MG63 (cell line): ENCODE results near the gene PNLIP. TPM values are rescaled to one million over a fixed set of nuclear protein-coding genes. Genes with fewer than 3 reads are reported as not detected.

Source experiments
- DNase-seq: peaks from one replicate; pipeline ENCODE4 v3.0.0-alpha.2; 2020
- H3K27me3 ChIP-seq: fragments of 250-450 bp; sonication (Bioruptor Pico); 2 replicates; pipeline ENCODE4 v1.5.1; 2020; ENCODE audit warnings: mild to moderate bottlenecking, moderate library complexity
- H3K36me3 ChIP-seq: fragments of 250-450 bp; sonication (Bioruptor Pico); 2 replicates; pipeline ENCODE4 v1.5.1; 2020; ENCODE audit warnings: mild to moderate bottlenecking, moderate library complexity
- H3K4me3 ChIP-seq: fragments of 250-450 bp; sonication (Bioruptor Pico); 2 replicates; pipeline ENCODE4 v1.5.1; 2020; ENCODE audit warnings: mild to moderate bottlenecking, moderate library complexity
- H3K9me3 ChIP-seq: fragments of 250-450 bp; sonication (Bioruptor Pico); 2 replicates; pipeline ENCODE4 v1.5.1; 2020; ENCODE audit warnings: mild to moderate bottlenecking, moderate library complexity
- total RNA-seq: library from RNA; depleted of rRNA; stranded (reverse); fragments of >200 nt; shearing (Covaris generic); gene quantifications from 2 replicates; pipeline ENCODE4 v1.2.3, GENCODE V29; 2014; ENCODE audit warnings: low replicate concordance

The PNLIP gene
- total RNA-seq, 1 experiment from 2014 or later, result not detected

DNA sequence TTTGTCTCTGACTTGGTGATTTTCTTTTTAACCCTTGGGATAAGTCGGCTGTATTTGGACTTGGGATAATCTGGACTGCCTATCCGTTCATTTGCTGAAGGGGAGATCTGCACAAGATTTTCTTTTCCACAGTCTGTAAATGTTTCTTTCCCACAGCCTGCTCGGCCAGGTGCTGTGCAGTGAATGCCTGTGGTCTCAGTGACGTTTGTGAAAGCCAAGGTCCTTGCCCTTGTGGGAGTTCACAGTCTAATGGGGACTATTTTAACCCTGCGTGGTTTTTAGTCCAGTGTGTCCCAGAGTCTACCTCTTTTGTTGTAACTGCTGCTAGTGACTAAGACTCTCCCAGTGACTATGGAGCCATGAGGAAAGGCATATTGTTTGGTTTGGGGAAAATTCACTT is 8.9 kb downstream of the PNLIP start:
- Histone ChIP-seq H3K36me3 (no peaks in the 10 kb centered on the region), H3K4me3 (no peak overlapping the region), H3K27me3 (peaks cover 4% of the 10 kb centered on the region; the same call in 1 of the 2 replicates), H3K9me3 (no peaks in the 10 kb centered on the region)
- DNase-seq, result no peak

DNA sequence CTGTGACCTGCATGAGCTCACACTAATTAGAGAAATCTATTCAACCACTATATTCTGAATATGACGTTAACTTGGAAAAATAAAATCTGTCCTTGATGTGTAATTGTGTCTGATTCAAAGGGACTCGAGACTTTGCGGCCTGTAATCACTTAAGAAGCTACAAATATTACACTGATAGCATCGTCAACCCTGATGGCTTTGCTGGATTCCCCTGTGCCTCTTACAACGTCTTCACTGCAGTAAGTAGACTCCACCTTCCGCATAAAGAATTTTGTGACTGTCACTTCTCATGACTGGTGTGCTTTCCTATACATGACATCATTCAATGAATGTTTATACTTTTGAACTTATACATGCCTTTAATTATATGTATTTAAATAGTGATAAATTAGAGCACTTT is 10.1 kb downstream of the PNLIP start:
- H3K9me3 ChIP-seq, result no peaks in the 10 kb centered on the region
- no peak overlapping the region for H3K4me3 ChIP-seq
- DNase-seq, result no peak
- H3K27me3 ChIP-seq, result peaks cover 8% of the 10 kb centered on the region; the same call in 1 of the 2 replicates
- H3K36me3 ChIP-seq, result no peaks in the 10 kb centered on the region

DNA sequence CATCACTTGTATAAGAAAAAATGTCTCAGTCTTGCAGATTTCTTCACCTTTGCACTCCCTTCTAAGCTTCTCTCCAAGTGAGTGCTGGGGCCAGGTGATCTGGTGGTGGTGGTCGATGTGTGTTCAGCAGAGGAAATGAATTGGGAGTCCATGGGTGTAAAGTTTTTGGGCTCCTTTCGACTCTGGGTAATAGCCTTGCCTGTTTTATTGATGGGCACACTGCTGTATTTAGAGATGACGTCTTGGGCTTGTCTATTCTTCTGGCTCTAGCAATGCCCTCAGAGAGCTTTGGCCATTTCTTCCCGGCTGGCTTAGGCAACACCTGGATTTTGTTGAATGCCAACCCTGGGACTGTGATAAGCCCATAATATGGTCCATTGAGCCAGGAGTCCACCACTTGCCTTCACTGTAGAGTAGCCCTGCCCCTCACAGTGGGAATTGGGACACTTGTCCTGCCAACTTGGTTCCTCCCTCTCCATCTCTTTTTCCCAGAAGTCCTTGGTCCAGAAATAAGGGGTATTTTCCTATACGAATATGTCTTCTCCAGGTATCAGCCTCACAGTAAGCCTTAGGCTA is 11.7 kb downstream of the PNLIP start:
- no peak for DNase-seq
- H3K36me3 ChIP-seq, result no peaks in the 10 kb centered on the region
- H3K27me3 ChIP-seq, result peaks cover 8% of the 10 kb centered on the region; the same call in 1 of the 2 replicates
- H3K9me3 ChIP-seq, result no peaks in the 10 kb centered on the region
- no peak overlapping the region for H3K4me3 ChIP-seq

DNA sequence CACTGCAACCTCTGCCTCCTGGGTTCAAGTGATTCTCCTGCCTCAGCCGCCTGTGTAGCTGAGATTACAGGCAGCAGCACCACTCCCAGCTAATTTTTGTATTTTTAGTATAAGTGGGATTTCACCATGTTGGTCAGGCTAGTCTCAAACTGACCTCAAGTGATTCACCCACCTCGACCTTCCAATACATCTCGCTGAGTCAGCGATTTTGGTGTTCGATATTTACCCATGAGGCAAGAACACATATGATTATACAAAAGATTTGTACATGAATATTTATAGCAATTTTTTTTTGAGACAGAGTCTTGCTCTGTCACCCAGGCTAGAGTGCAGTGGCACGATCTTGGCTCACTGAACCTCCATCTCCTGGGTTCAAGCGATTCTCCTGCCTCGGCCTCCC is 19.8 kb downstream of the PNLIP start:
- Histone ChIP-seq H3K4me3 (no peak overlapping the region), H3K36me3 (no peaks in the 10 kb centered on the region), H3K27me3 (peaks cover 3% of the 10 kb centered on the region; the same call in 1 of the 2 replicates), H3K9me3 (no peaks in the 10 kb centered on the region)
- DNase-seq, result no peak

DNA sequence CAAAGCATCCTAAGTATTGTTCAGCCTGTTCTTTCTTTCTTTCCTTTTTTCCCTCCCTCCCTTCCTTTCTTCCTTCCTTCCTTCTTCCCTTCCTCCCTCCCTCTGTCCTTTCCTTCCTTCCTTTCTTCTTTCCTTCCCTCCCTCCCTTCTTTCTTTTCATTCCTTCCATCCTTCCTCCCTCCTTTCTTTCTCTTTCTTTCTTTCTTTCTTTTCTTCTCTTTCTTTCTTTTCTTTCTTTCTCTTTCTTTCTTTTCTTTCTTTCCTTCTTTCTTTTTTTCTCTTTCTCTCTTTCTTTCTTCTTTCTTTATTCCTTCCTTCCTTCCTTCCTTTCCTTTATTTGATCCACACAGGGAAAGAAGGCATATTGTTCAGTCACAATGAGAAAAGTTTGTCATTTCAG is 21.2 kb downstream of the PNLIP start:
- no peaks in the 10 kb centered on the region for H3K36me3 ChIP-seq
- H3K4me3 ChIP-seq, result no peak overlapping the region
- no peaks in the 10 kb centered on the region for H3K9me3 ChIP-seq
- DNase-seq, result no peak
- peaks cover 3% of the 10 kb centered on the region; the same call in 1 of the 2 replicates for H3K27me3 ChIP-seq

DNA sequence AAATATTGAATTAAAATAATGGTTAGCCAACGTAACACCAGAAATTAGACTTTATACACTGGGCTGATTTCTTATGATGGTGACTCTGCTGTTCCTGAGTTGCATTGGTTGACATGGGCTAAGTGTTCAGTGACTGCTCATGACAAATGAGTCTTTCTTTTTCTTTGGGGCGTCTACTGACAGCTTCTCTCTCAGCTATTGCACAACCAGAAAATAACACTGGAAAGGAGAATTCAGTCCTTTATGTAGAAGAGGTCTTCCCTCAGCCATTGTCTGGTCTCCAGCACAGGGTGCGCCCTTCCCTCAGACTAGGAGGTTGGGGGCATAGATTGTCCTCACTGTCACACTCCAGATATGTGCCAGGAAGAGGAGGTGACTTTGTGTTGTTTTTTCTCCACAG is 21.6 kb downstream of the PNLIP start:
- DNase-seq, result no peak
- Histone ChIP-seq H3K36me3 (no peaks in the 10 kb centered on the region), H3K9me3 (no peaks in the 10 kb centered on the region), H3K4me3 (no peak overlapping the region), H3K27me3 (peaks cover 3% of the 10 kb centered on the region; the same call in 1 of the 2 replicates)

DNA sequence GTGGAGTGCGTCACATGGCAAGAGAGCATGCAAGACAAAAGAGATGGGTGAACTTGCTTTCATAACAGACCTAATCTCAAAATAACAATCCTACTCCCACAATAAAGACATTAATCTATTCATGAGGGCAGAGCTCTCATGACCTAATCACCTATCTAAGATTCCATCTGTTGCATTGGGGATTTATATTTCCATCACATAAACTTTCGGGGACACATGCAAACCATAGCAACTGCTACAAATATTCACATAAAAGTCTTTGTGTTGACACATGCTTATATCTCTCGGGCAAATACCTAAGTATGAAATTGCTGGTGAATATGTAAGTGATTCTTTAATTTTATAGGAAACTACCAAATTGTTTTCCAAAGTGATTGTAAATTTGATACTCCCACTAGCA is 29.1 kb downstream of the PNLIP start:
- Histone ChIP-seq H3K4me3 (no peak overlapping the region), H3K9me3 (no peaks in the 10 kb centered on the region), H3K36me3 (no peaks in the 10 kb centered on the region), H3K27me3 (peaks cover 5% of the 10 kb centered on the region; the same call in 1 of the 2 replicates)
- DNase-seq, result no peak

DNA sequence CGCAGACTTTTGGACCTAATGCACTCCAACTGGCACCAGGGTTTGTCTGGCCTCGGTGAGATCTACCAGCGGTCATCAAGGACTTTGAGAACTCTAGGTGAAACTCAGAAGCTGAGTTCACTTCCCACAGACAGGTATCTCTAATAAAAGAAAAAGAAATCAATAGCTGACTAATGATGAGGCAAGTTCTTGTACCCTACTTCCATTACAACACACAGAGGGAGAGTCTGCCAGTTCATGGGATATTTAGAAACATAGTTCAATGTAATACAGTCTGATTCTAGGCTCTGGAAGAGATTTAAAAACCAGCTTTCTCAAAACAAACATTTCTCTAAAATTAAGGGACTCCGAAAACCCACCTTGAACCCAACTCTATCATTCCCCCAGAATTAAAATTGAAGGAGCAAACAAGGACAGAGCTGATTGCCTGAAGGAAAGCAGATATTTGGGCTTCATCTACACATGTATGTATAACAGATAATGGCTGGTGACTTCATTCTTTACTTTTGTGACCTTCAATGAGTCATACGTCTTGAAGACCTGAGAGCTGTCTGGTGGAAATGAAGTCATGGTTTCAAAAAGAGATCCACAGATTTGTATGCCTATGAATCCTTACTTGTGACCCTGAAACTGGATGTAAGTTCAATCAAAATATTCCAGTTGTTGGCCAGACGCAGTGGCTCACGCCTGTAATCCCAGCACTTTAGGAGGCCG is 42.3 kb downstream of the PNLIP start:
- H3K9me3 ChIP-seq, result no peaks in the 10 kb centered on the region
- no peaks in the 10 kb centered on the region for H3K27me3 ChIP-seq
- H3K36me3 ChIP-seq, result no peaks in the 10 kb centered on the region
- no peak for DNase-seq
- no peak overlapping the region for H3K4me3 ChIP-seq

DNA sequence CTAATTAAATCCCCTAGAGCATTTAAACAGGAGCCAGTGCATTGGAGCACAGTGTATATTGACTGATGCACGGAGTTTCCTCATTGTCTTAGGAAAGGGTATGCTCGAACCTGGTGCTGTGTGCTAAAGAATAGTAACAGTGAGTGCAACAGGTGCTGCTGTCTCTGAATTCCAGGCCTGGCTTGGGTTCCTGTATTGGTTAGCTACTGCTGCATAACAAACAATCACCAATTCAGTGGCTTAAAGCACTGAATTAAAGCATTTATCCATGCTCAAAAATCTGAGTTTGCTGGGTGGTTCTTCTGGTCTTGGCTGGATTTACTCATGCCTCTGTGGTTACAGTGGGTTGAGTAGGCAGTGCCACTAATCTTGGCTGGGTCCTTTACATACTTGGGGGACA is 43.3 kb downstream of the PNLIP start:
- H3K27me3 ChIP-seq, result no peaks in the 10 kb centered on the region
- DNase-seq, result no peak
- H3K9me3 ChIP-seq, result no peaks in the 10 kb centered on the region
- no peak overlapping the region for H3K4me3 ChIP-seq
- H3K36me3 ChIP-seq, result no peaks in the 10 kb centered on the region

DNA sequence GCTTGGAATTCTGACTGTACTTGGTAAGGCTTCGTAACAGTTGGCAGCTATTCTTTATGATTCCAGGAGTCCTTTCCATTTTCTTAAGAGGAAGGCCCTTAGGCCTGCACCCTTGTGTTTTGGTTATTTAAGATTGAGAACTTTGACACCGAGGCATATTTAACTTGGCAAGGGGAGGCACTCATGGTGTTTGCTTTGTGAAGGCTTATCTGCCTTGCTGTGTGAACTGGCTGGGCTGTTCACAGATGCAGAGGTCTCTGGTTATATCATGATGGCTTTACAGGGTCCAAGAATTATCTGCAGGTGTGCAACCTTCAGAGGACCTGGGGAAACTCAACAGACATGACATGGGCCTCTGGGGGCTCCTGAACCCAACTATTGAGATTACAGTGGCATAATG is 44.2 kb downstream of the PNLIP start:
- H3K4me3 ChIP-seq, result no peak overlapping the region
- H3K36me3 ChIP-seq, result no peaks in the 10 kb centered on the region
- DNase-seq, result no peak

DNA sequence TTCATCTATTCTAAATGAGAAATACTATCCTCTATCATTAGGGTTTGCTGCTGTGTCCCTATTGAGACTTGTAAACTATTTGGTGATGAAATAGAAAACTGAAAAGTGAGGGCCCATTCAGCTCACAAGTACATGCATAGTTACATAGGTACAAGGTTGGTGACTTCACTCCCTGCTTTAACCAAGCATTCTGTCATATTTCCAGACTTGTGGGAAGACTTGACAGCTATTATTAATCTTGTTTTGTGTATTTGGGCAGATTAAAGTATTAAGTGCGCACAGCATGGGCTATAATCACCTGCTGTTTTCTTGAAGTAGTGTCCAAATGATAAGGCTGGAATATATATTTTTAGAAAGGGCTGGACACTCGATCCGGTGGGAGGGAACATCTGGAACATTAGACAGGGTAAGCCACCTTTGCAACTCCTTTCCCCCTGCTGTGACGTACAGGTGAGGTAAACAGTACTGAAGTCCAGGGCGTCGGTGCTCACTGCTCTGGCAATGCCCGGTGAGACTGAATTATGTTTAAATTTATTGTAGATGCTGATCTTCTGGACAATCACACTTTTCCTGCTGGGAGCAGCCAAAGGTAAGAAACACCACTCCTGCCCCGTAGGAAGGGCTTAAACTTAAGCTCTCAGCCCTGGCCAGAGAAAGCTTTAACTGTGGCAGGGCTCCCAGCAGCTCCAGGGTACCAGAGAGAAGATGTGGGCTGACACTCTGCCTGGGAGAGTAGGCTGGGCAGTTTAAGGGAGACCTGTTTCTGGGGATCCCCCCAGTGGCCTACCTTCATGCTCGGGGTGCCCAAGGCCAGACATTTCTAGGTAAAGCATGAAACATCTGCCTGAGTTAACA is 45.1 kb downstream of the PNLIP start, which contains the start of gene PNLIPRP1:
PNLIPRP1 (plus strand) TSS at position 370 of the 855 bp plus-strand sequence; CDS start at position 541, 171 bp downstream.
- H3K4me3 ChIP-seq, result no peak within 1 kb of the TSS
- no peaks in the 10 kb centered on the region for H3K36me3 ChIP-seq
- no peaks in the 10 kb centered on the region for H3K9me3 ChIP-seq

More for the DNA sequence above, 44.2 kb downstream of the PNLIP start:
- Histone ChIP-seq H3K9me3 (no peaks in the 10 kb centered on the region), H3K27me3 (no peaks in the 10 kb centered on the region)

DNA sequence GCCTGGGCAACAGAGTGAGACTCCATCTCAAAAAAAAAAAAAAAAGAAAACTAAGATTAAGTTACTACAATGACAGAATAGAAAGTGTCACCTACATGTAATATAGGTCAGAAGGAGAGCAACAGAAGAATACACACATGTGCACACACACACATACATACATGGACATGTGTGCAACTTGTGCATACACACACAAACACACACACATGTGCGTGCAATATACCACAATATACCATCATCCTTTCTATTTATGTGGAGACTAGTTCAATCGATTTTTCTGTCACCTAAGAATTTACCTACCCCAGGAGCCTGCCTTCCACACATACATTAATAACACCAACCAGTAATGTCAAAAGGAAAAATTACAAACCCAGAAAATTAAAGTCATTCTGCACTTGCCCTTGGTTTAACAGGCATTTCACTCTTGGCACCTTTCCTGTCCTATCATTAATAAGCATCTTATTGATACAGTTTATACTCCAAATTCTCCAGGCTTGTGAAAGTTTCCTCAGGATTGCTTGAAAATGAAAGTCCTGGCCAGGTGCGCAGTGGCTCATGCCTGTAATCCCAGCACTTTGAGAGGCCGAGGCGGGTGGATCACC is 47.5 kb downstream of the PNLIP start:
- Histone ChIP-seq H3K36me3 (no peaks in the 10 kb centered on the region), H3K27me3 (peaks cover 2% of the 10 kb centered on the region; the same call in 1 of the 2 replicates), H3K4me3 (no peak overlapping the region), H3K9me3 (no peaks in the 10 kb centered on the region)
- DNase-seq, result no peak

More for the DNA sequence above, 45.1 kb downstream of the PNLIP start, which contains the start of gene PNLIPRP1:
- no peak for DNase-seq
- peaks cover 2% of the 10 kb centered on the region; the same call in 1 of the 2 replicates for H3K27me3 ChIP-seq

DNA sequence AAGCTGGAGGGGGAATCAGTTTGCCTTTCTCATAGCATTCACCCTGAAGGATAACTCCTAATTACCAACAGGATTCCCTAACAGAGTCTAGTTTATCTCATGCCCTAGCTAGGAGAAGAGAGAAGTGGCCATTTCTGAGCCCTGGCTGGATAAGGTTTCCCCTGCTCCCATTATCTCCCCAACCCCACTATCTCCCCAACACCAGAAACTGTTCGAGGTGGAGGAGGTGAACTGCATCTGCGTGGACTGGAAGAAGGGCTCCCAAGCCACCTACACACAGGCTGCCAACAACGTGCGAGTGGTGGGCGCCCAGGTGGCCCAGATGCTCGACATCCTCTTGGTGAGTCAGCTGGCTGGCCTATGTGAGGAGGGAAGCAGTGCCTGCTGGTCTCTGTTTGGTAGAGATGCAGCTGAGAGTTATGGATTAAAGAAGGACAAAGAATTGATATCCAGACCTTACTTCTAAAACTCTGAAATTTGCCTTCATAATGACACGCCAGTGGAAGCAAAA is 48.8 kb downstream of the PNLIP start:
- H3K36me3 ChIP-seq, result no peaks in the 10 kb centered on the region
- H3K4me3 ChIP-seq, result no peak overlapping the region
- no peak for DNase-seq
- peaks cover 4% of the 10 kb centered on the region; the same call in 1 of the 2 replicates for H3K27me3 ChIP-seq
- no peaks in the 10 kb centered on the region for H3K9me3 ChIP-seq

DNA sequence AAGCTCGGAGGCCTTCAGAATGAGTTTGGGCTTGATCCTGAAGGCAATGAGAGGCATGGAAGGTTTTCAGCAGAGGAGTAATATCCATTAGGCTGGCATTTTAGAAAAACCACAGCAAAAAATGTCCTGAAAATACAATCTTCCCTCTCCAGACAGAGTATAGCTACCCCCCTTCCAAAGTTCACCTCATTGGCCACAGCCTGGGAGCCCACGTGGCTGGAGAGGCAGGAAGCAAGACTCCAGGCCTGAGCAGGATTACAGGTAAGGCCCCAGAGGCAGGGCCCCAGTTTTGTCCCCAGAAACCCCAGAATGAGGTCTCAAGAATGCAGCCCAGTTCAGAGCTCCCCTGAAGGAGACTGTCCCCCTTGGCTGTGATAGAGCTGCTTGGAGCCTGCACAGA is 50.3 kb downstream of the PNLIP start:
- H3K27me3 ChIP-seq, result peaks cover 7% of the 10 kb centered on the region; the same call in 1 of the 2 replicates
- DNase-seq, result no peak

DNA sequence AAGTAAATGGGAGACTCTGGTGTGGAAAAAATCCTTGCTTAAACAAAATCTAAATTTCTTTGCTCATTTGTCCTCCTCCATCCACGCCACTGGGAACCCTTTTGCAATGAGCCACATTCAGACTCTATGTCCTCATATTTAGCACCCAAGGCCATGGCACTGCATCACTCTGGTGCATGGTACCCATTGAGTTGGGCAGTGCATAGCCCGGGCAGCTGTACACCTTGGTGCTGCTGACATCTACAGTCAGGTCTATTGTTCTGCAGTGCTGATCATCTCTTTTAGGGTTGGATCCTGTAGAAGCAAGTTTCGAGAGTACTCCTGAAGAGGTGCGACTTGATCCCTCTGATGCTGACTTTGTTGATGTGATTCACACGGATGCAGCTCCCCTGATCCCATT is 51.8 kb downstream of the PNLIP start:
- Histone ChIP-seq H3K4me3 (no peak overlapping the region), H3K27me3 (peaks cover 13% of the 10 kb centered on the region; the same call in 1 of the 2 replicates), H3K9me3 (no peaks in the 10 kb centered on the region), H3K36me3 (no peaks in the 10 kb centered on the region)
- no peak for DNase-seq

More for the DNA sequence above, 50.3 kb downstream of the PNLIP start:
- Histone ChIP-seq H3K9me3 (no peaks in the 10 kb centered on the region), H3K4me3 (no peak overlapping the region), H3K36me3 (no peaks in the 10 kb centered on the region)

DNA sequence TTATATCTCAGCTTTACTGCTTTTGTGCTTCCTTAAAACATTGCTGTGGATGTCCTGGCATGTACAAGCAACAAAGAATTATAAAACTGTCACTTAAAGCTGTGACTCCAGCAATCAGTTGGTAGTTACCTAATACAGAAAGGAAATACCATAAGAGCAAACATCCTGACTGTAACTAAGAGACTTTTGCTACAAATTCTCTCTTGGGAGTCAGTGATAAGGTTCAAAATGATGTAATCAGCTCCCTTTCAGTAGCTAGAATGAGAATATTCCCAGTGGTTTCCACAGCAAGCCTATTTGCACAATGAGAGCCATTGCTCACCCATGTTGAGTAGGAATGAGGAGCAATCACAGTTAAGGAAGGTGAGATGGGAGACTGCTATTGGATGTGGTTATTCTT is 52.6 kb downstream of the PNLIP start:
- Histone ChIP-seq H3K36me3 (no peaks in the 10 kb centered on the region), H3K4me3 (no peak overlapping the region), H3K9me3 (no peaks in the 10 kb centered on the region), H3K27me3 (peaks cover 13% of the 10 kb centered on the region; the same call in 1 of the 2 replicates)
- no peak for DNase-seq
